GM08714 (cell line): Measurements from ENCODE around the gene PM20D2.

Experiments used
- H3K4me3 ChIP-seq: fragments of 200-500 bp; sonication (Bioruptor generic); 2 replicates; pipeline ENCODE4 v1.5.1; 2014; ENCODE audit warnings: mild to moderate bottlenecking, low read length, inconsistent platforms
- ZNF274 ChIP-seq: IDR thresholded peaks from 2 replicates; pipeline ENCODE4 v1.6.1; 2012; ENCODE audit warnings: mild to moderate bottlenecking, low read depth, low read length

Gene PM20D2

GRCh38 chr6:89134723-89135122, 11.1 kb upstream of the PM20D2 start:
- H3K4me3 ChIP-seq, result no peak overlapping the region
- TF ChIP-seq ZNF274, result no peak

- no peak for TF ChIP-seq ZNF274
- H3K4me3 ChIP-seq, result no peak overlapping the region
Observed at GRCh38 chr6:89138173-89138572, 7.7 kb upstream of the PM20D2 start.

- H3K4me3 ChIP-seq, result no peak overlapping the region
- TF ChIP-seq ZNF274, result no peak
Observed at GRCh38 chr6:89139509-89140346, 6.1 kb upstream of the PM20D2 start.

GRCh38 chr6:89140347-89141156, 5.3 kb upstream of the PM20D2 start:
- no peak for TF ChIP-seq ZNF274
- no peak overlapping the region for H3K4me3 ChIP-seq

GRCh38 chr6:89144354-89144906, 1.4 kb upstream of the PM20D2 start:
- H3K4me3 ChIP-seq, result no peak overlapping the region

GRCh38 chr6:89145091-89145955, 532 bp upstream of the PM20D2 start:
- TF ChIP-seq ZNF274, result no peak
- H3K4me3 ChIP-seq, result peak overlapping the region; percentile 90

More at GRCh38 chr6:89144354-89144906, 1.4 kb upstream of the PM20D2 start:
- no peak for TF ChIP-seq ZNF274

GRCh38 chr6:89146718-89147700, 1.2 kb downstream of the PM20D2 start:
- peak overlapping the region; percentile 90 for H3K4me3 ChIP-seq
- no peak for TF ChIP-seq ZNF274

- H3K4me3 ChIP-seq, result no peak overlapping the region
- no peak for TF ChIP-seq ZNF274
Observed at GRCh38 chr6:89148016-89148750, 2.3 kb downstream of the PM20D2 start.

GRCh38 chr6:89154131-89154530, 8.3 kb downstream of the PM20D2 start:
- no peak overlapping the region for H3K4me3 ChIP-seq
- no peak for TF ChIP-seq ZNF274

- TF ChIP-seq ZNF274, result no peak
- no peak overlapping the region for H3K4me3 ChIP-seq
Observed at GRCh38 chr6:89160331-89161092, 14.7 kb downstream of the PM20D2 start.

GRCh38 chr6:89161326-89162046, 15.6 kb downstream of the PM20D2 start:
- no peak for TF ChIP-seq ZNF274
- no peak overlapping the region for H3K4me3 ChIP-seq
